KMS-11 (cell line): ENCODE results near the gene CDKN2B-AS1.

Source experiments
- H2AFZ ChIP-seq: fragments of 200-600 bp; sonication (generic); 2 replicates; pipeline ENCODE4 v1.6.1; 2016; ENCODE audit warnings: antibody characterized with exemption, mixed run types, low read depth
- H3K27ac ChIP-seq: fragments of 200-600 bp; sonication (generic); 2 replicates; pipeline ENCODE4 v1.6.1; 2016; ENCODE audit warnings: mild to moderate bottlenecking, mixed run types
- H3K27me3 ChIP-seq: fragments of 200-600 bp; sonication (generic); 2 replicates; pipeline ENCODE4 v1.6.1; 2017; ENCODE audit warnings: mild to moderate bottlenecking, low read depth, mixed run types, moderate library complexity; ENCODE audit not compliant: insufficient read depth
- H3K36me3 ChIP-seq: fragments of 200-600 bp; sonication (generic); 2 replicates; pipeline ENCODE4 v1.6.1; 2017; ENCODE audit warnings: mild to moderate bottlenecking, mixed run types; ENCODE audit not compliant: insufficient read depth
- H3K4me1 ChIP-seq: fragments of 200-600 bp; sonication (generic); 2 replicates; pipeline ENCODE4 v1.6.1; 2016; ENCODE audit warnings: mild to moderate bottlenecking, low read depth, mixed run types; ENCODE audit not compliant: poor library complexity, severe bottlenecking
- H3K4me2 ChIP-seq: fragments of 200-600 bp; sonication (generic); 2 replicates; pipeline ENCODE4 v1.7.0; 2016; ENCODE audit warnings: mild to moderate bottlenecking, mixed run types
- H3K4me3 ChIP-seq: fragments of 200-600 bp; sonication (generic); IDR thresholded peaks from 2 replicates; pipeline ENCODE4 v1.6.1; 2017; ENCODE audit warnings: low read depth, low read length, mixed read lengths; ENCODE audit not compliant: insufficient read depth
- H3K79me2 ChIP-seq: fragments of 200-600 bp; sonication (generic); 2 replicates; pipeline ENCODE4 v1.6.1; 2016; ENCODE audit warnings: low read depth, mixed run types; ENCODE audit not compliant: insufficient read depth
- H3K9ac ChIP-seq: fragments of 200-600 bp; sonication (generic); 2 replicates; pipeline ENCODE4 v1.6.1; 2016; ENCODE audit warnings: mild to moderate bottlenecking, mixed run types
- H4K20me1 ChIP-seq: fragments of 200-600 bp; sonication (generic); 2 replicates; pipeline ENCODE4 v1.6.1; 2016; ENCODE audit warnings: mild to moderate bottlenecking, mixed run types; ENCODE audit not compliant: insufficient read depth
- CTCF ChIP-seq: fragments of 200-600 bp; sonication (generic); conservative IDR thresholded peaks from 2 replicates; pipeline ENCODE4 v1.6.1; 2017; ENCODE audit warnings: low read depth, mild to moderate bottlenecking, antibody characterized with exemption, low read length, moderate library complexity, mixed read lengths

Gene CDKN2B-AS1

GRCh38 chr9:21976334-21976875 lies 18.2 kb upstream of the CDKN2B-AS1 start:
- Histone ChIP-seq H3K4me1 (peaks cover 16% of the 10 kb centered on the region), H3K36me3 (peaks cover 15% of the 10 kb centered on the region; the same call in 1 of the 2 replicates), H3K27ac (no peak overlapping the region), H3K27me3 (no peaks in the 10 kb centered on the region), H4K20me1 (peaks cover 7% of the 10 kb centered on the region), H3K4me3 (no peak overlapping the region), H3K4me2 (no peak overlapping the region), H3K79me2 (peaks cover 92% of the 10 kb centered on the region), H3K9ac (no peak overlapping the region), H2AFZ (no peak overlapping the region)
- TF ChIP-seq CTCF: no peak

GRCh38 chr9:21982391-21982790 lies 12.2 kb upstream of the CDKN2B-AS1 start:
- peaks cover 12% of the 10 kb centered on the region for H4K20me1 ChIP-seq
- peaks cover 51% of the 10 kb centered on the region for H3K4me1 ChIP-seq
- H2AFZ ChIP-seq: no peak overlapping the region
- no peaks in the 10 kb centered on the region for H3K27me3 ChIP-seq
- H3K4me3 ChIP-seq: no peak overlapping the region
- H3K79me2 ChIP-seq: peaks cover 94% of the 10 kb centered on the region
- H3K9ac ChIP-seq: no peak overlapping the region
- no peak overlapping the region for H3K4me2 ChIP-seq
- no peak for TF ChIP-seq CTCF
- peaks cover 14% of the 10 kb centered on the region; the same call in 1 of the 2 replicates for H3K36me3 ChIP-seq
- no peak overlapping the region for H3K27ac ChIP-seq

- Histone ChIP-seq H3K4me3 (no peak overlapping the region), H3K27me3 (no peaks in the 10 kb centered on the region), H3K36me3 (peaks cover 11% of the 10 kb centered on the region; the same call in 1 of the 2 replicates), H3K27ac (peak overlapping the region; percentile 1; the same call in 1 of the 2 replicates), H3K4me1 (peaks cover 55% of the 10 kb centered on the region), H4K20me1 (peaks cover 8% of the 10 kb centered on the region; the same call in 1 of the 2 replicates), H3K9ac (no peak overlapping the region), H3K79me2 (peaks cover 94% of the 10 kb centered on the region), H3K4me2 (no peak overlapping the region), H2AFZ (no peak overlapping the region)
- no peak for TF ChIP-seq CTCF
Measured at GRCh38 chr9:21982861-21983560, 11.6 kb upstream of the CDKN2B-AS1 start.

GRCh38 chr9:21983561-21983935 lies 11.0 kb upstream of the CDKN2B-AS1 start:
- peaks cover 8% of the 10 kb centered on the region; the same call in 1 of the 2 replicates for H4K20me1 ChIP-seq
- H3K4me3 ChIP-seq: no peak overlapping the region
- peaks cover 96% of the 10 kb centered on the region for H3K79me2 ChIP-seq

More at GRCh38 chr9:21983561-21983935, 11.0 kb upstream of the CDKN2B-AS1 start:
- Histone ChIP-seq H3K4me1 (peaks cover 60% of the 10 kb centered on the region), H3K27me3 (no peaks in the 10 kb centered on the region), H2AFZ (no peak overlapping the region), H3K4me2 (no peak overlapping the region), H3K36me3 (peaks cover 8% of the 10 kb centered on the region; the same call in 1 of the 2 replicates), H3K27ac (no peak overlapping the region), H3K9ac (no peak overlapping the region)
- no peak for TF ChIP-seq CTCF
